Stimulated activated CD4-positive, alpha-beta T cell treated with anti-CD3 and anti-CD28 coated beads, TNF-alpha, amount 100 ng/mL, for 48 hours (primary cell): ENCODE results near the gene GSTM4.

Experiments
- DNase-seq, 3 donors: peaks; one replicate each; pipeline ENCODE4 v3.0.0-alpha.2; 2020; ENCODE audit warnings: low read depth in 3 of 3

The GSTM4 gene

GRCh38 chr1:109655615-109656519 lies at the start of gene GSTM4:
Gene GSTM4, plus strand, starts transcription at chr1:109656099. Its CDS starts 291 bp downstream, at chr1:109656390.
- peak; percentile 46 to 69 (median 48) for DNase-seq

- no peak for DNase-seq
Measured at GRCh38 chr1:109609881-109610280, 46.0 kb upstream of the GSTM4 start.

GRCh38 chr1:109610609-109611307 lies 45.1 kb upstream of the GSTM4 start:
- DNase-seq, result no peak

- DNase-seq, result no peak
Measured at GRCh38 chr1:109611308-109611990, 44.5 kb upstream of the GSTM4 start.

GRCh38 chr1:109613361-109614147 lies 42.3 kb upstream of the GSTM4 start:
- DNase-seq, result no peak

- DNase-seq, result no peak
Measured at GRCh38 chr1:109615879-109616278, 40.0 kb upstream of the GSTM4 start.

- DNase-seq, result no peak
Measured at GRCh38 chr1:109616391-109616790, 39.5 kb upstream of the GSTM4 start.

- DNase-seq, result no peak
Measured at GRCh38 chr1:109617291-109617801, 38.6 kb upstream of the GSTM4 start.

- no peak for DNase-seq
Measured at GRCh38 chr1:109618661-109619575, 37.0 kb upstream of the GSTM4 start.

GRCh38 chr1:109619576-109620400 lies 36.1 kb upstream of the GSTM4 start, which contains the start of the genes AMPD2 and GNAT2:
Gene AMPD2, plus strand, starts transcription at chr1:109619837. Its CDS starts 1,339 bp downstream, at chr1:109621176.
Gene GNAT2, minus strand, starts transcription at chr1:109619616. Its CDS starts 6,746 bp downstream, at chr1:109612870.
- peak; percentile 51 to 74 (median 61) for DNase-seq

GRCh38 chr1:109620401-109620791 lies 35.5 kb upstream of the GSTM4 start:
- DNase-seq, result no peak

- DNase-seq, result peak; percentile 93 to 98 (median 94)
Measured at GRCh38 chr1:109620841-109621286, 35.0 kb upstream of the GSTM4 start.

- no peak for DNase-seq
Measured at GRCh38 chr1:109621379-109622136, 34.3 kb upstream of the GSTM4 start.

- DNase-seq, result no peak
Measured at GRCh38 chr1:109622137-109622892, 33.6 kb upstream of the GSTM4 start.

GRCh38 chr1:109622895-109623294 lies 33.0 kb upstream of the GSTM4 start:
- DNase-seq, result no peak

GRCh38 chr1:109623601-109624161 lies 32.2 kb upstream of the GSTM4 start:
- no peak for DNase-seq
